Natural killer cell (primary cell): ENCODE results near the gene PCBP4. TPM values are rescaled to one million over a fixed set of nuclear protein-coding genes. Genes with fewer than 3 reads are reported as not detected.
A peak's percentile ranks its signal among the peaks of the same experiment; 100 is the strongest.

Experiments
- ATAC-seq, 3 donors: fragments of 150-1000 bp in 2 of 3; fragments of 200-7000 bp in 1 of 3; cut with Tn5 transposase; 1 replicate in 1 of 3; 2 replicates in 2 of 3; pipeline ENCODE4 v1.10.0; 2021; ENCODE audit warnings: mild to moderate bottlenecking in 2 of 3, moderate library complexity in 2 of 3
- DNase-seq, 2 donors: peaks; one replicate each; pipeline versions ENCODE4 v3.0.0 to v3.0.0-alpha.2; 2013 to 2021; ENCODE audit warnings: mixed read lengths in 1 of 2
- H3K27ac ChIP-seq: one replicate; pipeline ENCODE4 v1.5.1; 2013; ENCODE audit warnings: mild to moderate bottlenecking, low read length
- H3K27me3 ChIP-seq: one replicate; pipeline ENCODE4 v1.6.1; 2013; ENCODE audit warnings: low read length; ENCODE audit not compliant: control insufficient read depth, insufficient read depth
- H3K36me3 ChIP-seq: one replicate; pipeline ENCODE4 v1.6.1; 2013; ENCODE audit warnings: low read length; ENCODE audit not compliant: control insufficient read depth, insufficient read depth
- H3K4me1 ChIP-seq: one replicate; pipeline ENCODE4 v1.6.1; 2013; ENCODE audit warnings: low read length; ENCODE audit not compliant: control insufficient read depth, insufficient read depth
- H3K4me3 ChIP-seq: one replicate; pipeline ENCODE4 v1.5.1; 2013; ENCODE audit warnings: low read length
- H3K9me3 ChIP-seq: one replicate; pipeline ENCODE4 v1.6.1; 2013; ENCODE audit warnings: low read length; ENCODE audit not compliant: control insufficient read depth, insufficient read depth
- H3K27ac Mint-ChIP-seq, 2 donors: one replicate each; pipeline ENCODE4 v1.8.0; 2022; ENCODE audit warnings: mild to moderate bottlenecking in 2 of 2, mixed read lengths in 2 of 2, moderate library complexity in 1 of 2
- H3K27me3 Mint-ChIP-seq, 2 donors: one replicate each; pipeline ENCODE4 v1.8.0; 2022; ENCODE audit warnings: low read depth in 2 of 2, mixed read lengths in 2 of 2
- H3K36me3 Mint-ChIP-seq: one replicate; pipeline ENCODE4 v1.8.0; 2022; ENCODE audit warnings: mixed read lengths
- H3K4me1 Mint-ChIP-seq, 2 donors: one replicate each; pipeline ENCODE4 v1.8.0; 2022; ENCODE audit warnings: mixed read lengths in 2 of 2
- H3K4me3 Mint-ChIP-seq: one replicate; pipeline ENCODE4 v1.8.0; 2022; ENCODE audit warnings: mild to moderate bottlenecking, moderate library complexity, mixed read lengths
- H3K9me3 Mint-ChIP-seq, 2 donors: one replicate each; pipeline ENCODE4 v1.8.0; 2022; ENCODE audit warnings: mixed read lengths in 2 of 2
- CTCF ChIP-seq: fragments of 200-600 bp; IDR thresholded peaks from one replicate; pipeline ENCODE4 v1.8.0; 2022; ENCODE audit warnings: antibody characterized with exemption
- WGBS: methylation state at CpG from one replicate; pipeline ENCODE4 v1.1.7; 2013; ENCODE audit warnings: missing lambda C conversion rate; ENCODE audit not compliant: insufficient coverage; 5-methylcytosine and 5-hydroxymethylcytosine counted together
- intact Hi-C: fragments of 100-400 bp; cut with micrococcal nuclease; formaldehyde crosslinking; loops from one replicate; pipeline ENCODE4 v1.14.2; 2022
- total RNA-seq, 4 donors: library from RNA; stranded (reverse); fragments of 120-200 nt in 1 of 4; gene quantifications; one replicate each; pipeline versions ENCODE4 v1.2.3 to v1.2.4, GENCODE V29; 2013 to 2022

PCBP4 gene
- total RNA-seq, 3 donors from 2014 or later (not counting 1 experiment from before 2014, with no cell fraction given), result 15.0 to 24.7 (median 18.4) TPM

GRCh38 chr3:51970606-51971300 lies 3.5 kb upstream of the PCBP4 start:
- no peaks in the 10 kb centered on the region for H3K27me3 ChIP-seq
- no peak for TF ChIP-seq CTCF
- no peaks in the 10 kb centered on the region for H3K36me3 Mint-ChIP-seq
- no peaks in the 10 kb centered on the region for H3K9me3 ChIP-seq
- no peak overlapping the region for H3K27ac Mint-ChIP-seq
- H3K27ac ChIP-seq, result no peak overlapping the region
- H3K9me3 Mint-ChIP-seq, result no peaks in the 10 kb centered on the region
- DNase-seq (no peak), ATAC-seq (no peak)
- H3K4me1 Mint-ChIP-seq, result peaks cover 18 to 46% of the 10 kb centered on the region in 2 donors
- no peaks in the 10 kb centered on the region for H3K36me3 ChIP-seq
- H3K4me1 ChIP-seq, result peaks cover 41% of the 10 kb centered on the region
- WGBS, result 88% methylated on average over 6 of the region's 6 CpGs
- H3K27me3 Mint-ChIP-seq, result no peaks in the 10 kb centered on the region
- peak overlapping the region; percentile 3 for H3K4me3 Mint-ChIP-seq
- no peak overlapping the region for H3K4me3 ChIP-seq
- intact Hi-C loops, result no loop called here

DNA sequence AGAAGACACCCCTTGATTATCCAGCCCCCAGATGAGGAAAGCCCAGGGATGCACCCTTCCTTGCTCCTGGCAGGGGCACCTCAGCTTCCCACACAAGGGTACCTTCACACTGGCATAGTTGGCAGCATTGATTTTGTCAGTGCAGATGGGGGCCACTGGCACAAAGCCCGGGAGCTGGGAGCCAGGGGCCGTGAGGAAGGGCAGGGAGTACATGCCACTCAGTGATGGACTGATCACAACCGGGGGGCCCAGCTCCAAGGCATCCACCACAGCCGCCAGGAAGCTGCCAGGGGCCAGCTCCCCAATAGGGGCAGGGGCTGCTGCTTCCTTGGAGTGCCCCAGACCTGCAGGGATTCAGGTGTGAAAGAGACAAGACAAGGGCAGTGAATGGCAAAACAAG lies 2.6 kb upstream of the PCBP4 start:
- WGBS, result 90% methylated on average over 4 of the region's 4 CpGs
- ATAC-seq (no peak), DNase-seq (no peak)
- Histone ChIP-seq H3K9me3 (no peaks in the 10 kb centered on the region), H3K4me1 (peaks cover 35% of the 10 kb centered on the region), H3K27me3 (peaks cover 3% of the 10 kb centered on the region), H3K27ac (no peak overlapping the region), H3K4me3 (no peak overlapping the region), H3K36me3 (no peaks in the 10 kb centered on the region)
- no peaks in the 10 kb centered on the region for H3K36me3 Mint-ChIP-seq
- H3K9me3 Mint-ChIP-seq, result no peaks in the 10 kb centered on the region
- peaks cover 12 to 45% of the 10 kb centered on the region in 2 donors for H3K4me1 Mint-ChIP-seq
- no peak overlapping the region for H3K27ac Mint-ChIP-seq
- no peak overlapping the region for H3K4me3 Mint-ChIP-seq
- intact Hi-C loops, result no loop called here
- TF ChIP-seq CTCF, result no peak
- peaks cover 0 to 6% of the 10 kb centered on the region in 2 donors for H3K27me3 Mint-ChIP-seq

DNA sequence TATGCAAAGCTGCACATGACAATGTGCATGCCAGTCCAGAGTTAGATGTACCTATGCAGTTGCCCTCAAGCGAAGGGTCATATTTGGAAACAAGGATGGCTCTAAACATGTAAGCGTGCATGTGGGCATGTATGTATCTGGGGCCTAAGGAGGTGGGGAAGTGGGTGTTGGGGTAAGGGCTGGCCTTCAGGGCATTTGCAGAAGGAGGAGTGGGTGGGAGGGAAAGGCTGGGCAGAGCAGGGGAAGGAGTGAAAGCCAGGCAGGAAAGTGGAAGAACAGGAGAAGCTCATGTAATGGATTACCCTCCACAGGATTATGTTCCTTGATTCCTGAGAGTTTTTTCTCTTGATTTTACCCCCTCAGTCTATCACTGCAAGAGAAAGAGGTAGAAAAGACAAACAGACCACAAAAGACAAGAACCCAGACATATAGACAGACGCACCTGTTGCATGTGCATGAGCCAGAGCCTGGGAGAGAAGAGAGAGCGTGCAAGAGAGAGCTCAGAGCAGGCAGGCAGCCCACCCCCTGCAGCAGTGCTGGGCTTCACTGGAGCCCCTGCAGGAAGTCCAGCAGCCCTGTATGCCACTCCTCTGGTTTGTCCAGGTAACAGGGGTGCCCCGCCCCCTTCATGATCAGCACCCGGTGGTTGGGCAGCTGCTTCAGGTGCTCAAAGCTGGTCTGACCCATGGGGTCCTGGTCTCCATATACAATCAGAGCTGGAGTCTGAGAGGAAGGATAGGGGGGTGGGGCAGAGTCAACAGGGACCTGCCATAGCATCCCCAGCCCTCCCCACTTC lies 1.8 kb upstream of the PCBP4 start:
- no peaks in the 10 kb centered on the region for H3K9me3 ChIP-seq
- no peak overlapping the region for H3K4me3 ChIP-seq
- no peak overlapping the region for H3K27ac Mint-ChIP-seq
- H3K36me3 Mint-ChIP-seq, result no peaks in the 10 kb centered on the region
- peaks cover 3% of the 10 kb centered on the region for H3K27me3 ChIP-seq
- TF ChIP-seq CTCF, result no peak
- no peaks in the 10 kb centered on the region for H3K36me3 ChIP-seq
- DNase-seq, result no peak
- H3K4me3 Mint-ChIP-seq, result peak overlapping the region; percentile 71
- no peak for ATAC-seq
- intact Hi-C loops, result no loop called here
- H3K4me1 Mint-ChIP-seq, result peaks cover 6 to 38% of the 10 kb centered on the region in 2 donors
- peaks cover 0 to 6% of the 10 kb centered on the region in 2 donors for H3K27me3 Mint-ChIP-seq
- no peak overlapping the region for H3K27ac ChIP-seq
- H3K4me1 ChIP-seq, result peaks cover 27% of the 10 kb centered on the region
- WGBS, result 93% methylated on average over 6 of the region's 6 CpGs
- no peaks in the 10 kb centered on the region for H3K9me3 Mint-ChIP-seq
